Suprapubic skin (tissue), 4 donors: Measurements from ENCODE around the gene INS. TPM values are rescaled to one million over a fixed set of nuclear protein-coding genes. Genes with fewer than 3 reads are reported as not detected.

Source experiments
- DNase-seq, 2 donors: peaks; one replicate each; pipeline ENCODE4 v3.0.0-alpha.2; 2019; ENCODE audit warnings: low spot score in 2 of 2
- H3K27ac ChIP-seq: fragments of 200-600 bp; sonication (generic); one replicate; pipeline ENCODE4 v1.5.1; 2019
- H3K27me3 ChIP-seq: fragments of 200-600 bp; sonication (generic); one replicate; pipeline ENCODE4 v1.5.1; 2019
- H3K36me3 ChIP-seq: fragments of 200-600 bp; sonication (generic); one replicate; pipeline ENCODE4 v1.5.1; 2019
- H3K4me1 ChIP-seq: fragments of 200-600 bp; sonication (generic); one replicate; pipeline ENCODE4 v1.5.1; 2019
- H3K4me3 ChIP-seq: fragments of 200-600 bp; sonication (generic); one replicate; pipeline ENCODE4 v1.5.1; 2019; ENCODE audit warnings: mild to moderate bottlenecking
- H3K9me3 ChIP-seq: fragments of 200-600 bp; sonication (generic); one replicate; pipeline ENCODE4 v1.5.1; 2019
- CTCF ChIP-seq, 2 donors: fragments of 200-600 bp in 1 of 2; fragments of 450-650 bp in 1 of 2; sonication (generic) in 1 of 2; IDR thresholded peaks; one replicate each; pipeline ENCODE4 v1.5.1; 2016 to 2019; ENCODE audit warnings: antibody characterized with exemption in 2 of 2, mild to moderate bottlenecking in 1 of 2, moderate library complexity in 1 of 2
- EP300 ChIP-seq: sonication (generic); formaldehyde crosslinking; IDR thresholded peaks from one replicate; pipeline ENCODE4 v1.6.1; 2017; ENCODE audit warnings: antibody characterized with exemption
- POLR2A ChIP-seq, 2 donors: fragments of 450-650 bp; IDR thresholded peaks; one replicate each; pipeline ENCODE4 v1.6.1; 2017; ENCODE audit warnings: antibody characterized with exemption in 2 of 2, mild to moderate bottlenecking in 2 of 2, moderate library complexity in 2 of 2
- POLR2AphosphoS5 ChIP-seq, 3 donors: sonication (generic); formaldehyde crosslinking; IDR thresholded peaks; one replicate each; pipeline ENCODE4 v1.6.1; 2017; ENCODE audit warnings: antibody characterized with exemption in 3 of 3
- WGBS: methylation state at CpG from one replicate; pipeline ENCODE4 v1.1.5; 2018; 5-methylcytosine and 5-hydroxymethylcytosine counted together
- total RNA-seq, 4 donors: library from RNA; depleted of rRNA; stranded (reverse); fragments of >200 nt; gene quantifications; one replicate each; pipeline ENCODE4 v1.1.0, GENCODE V29; 2016

The INS gene
- not detected for total RNA-seq

GRCh38 chr11:2160736-2161259 lies at the start of gene INS:
Gene INS (minus strand): TSS chr11:2161209. CDS start chr11:2160971, 238 bp downstream.
- 91% methylated on average over 6 of the region's 13 CpGs for WGBS
- Histone ChIP-seq H3K36me3 (no peaks in the 10 kb centered on the region), H3K27me3 (peaks cover 83% of the 10 kb centered on the region), H3K9me3 (no peaks in the 10 kb centered on the region), H3K27ac (no peak within 1 kb of the TSS), H3K4me3 (no peak within 1 kb of the TSS), H3K4me1 (peaks cover under 1% of the 10 kb centered on the region)
- no peak for DNase-seq
- no peak for TF ChIP-seq EP300
- TF ChIP-seq POLR2AphosphoS5 (IDR thresholded peaks at IDR 0.05) = no peak
- TF ChIP-seq CTCF (IDR thresholded peaks at IDR 0.05) = no peak
- no peak for TF ChIP-seq POLR2A (IDR thresholded peaks at IDR 0.05)

GRCh38 chr11:2210366-2211112 lies 49.5 kb upstream of the INS start:
- TF ChIP-seq POLR2A (IDR thresholded peaks at IDR 0.05) (no peak), POLR2AphosphoS5 (IDR thresholded peaks at IDR 0.05) (no peak), EP300 (no peak), CTCF (IDR thresholded peaks at IDR 0.05) (no peak)
- no peaks in the 10 kb centered on the region for H3K9me3 ChIP-seq
- H3K27ac ChIP-seq = no peak overlapping the region
- DNase-seq = peak in 1 of 2 donors; percentile 61
- H3K4me3 ChIP-seq = no peak overlapping the region
- H3K27me3 ChIP-seq = peaks cover 21% of the 10 kb centered on the region
- H3K36me3 ChIP-seq = no peaks in the 10 kb centered on the region
- H3K4me1 ChIP-seq = peaks cover 15% of the 10 kb centered on the region
- WGBS = 82% methylated on average over 12 of the region's 16 CpGs

- DNase-seq = peak in 1 of 2 donors; percentile 49
- Histone ChIP-seq H3K36me3 (no peaks in the 10 kb centered on the region), H3K27me3 (peaks cover 21% of the 10 kb centered on the region), H3K27ac (no peak overlapping the region), H3K9me3 (no peaks in the 10 kb centered on the region), H3K4me1 (peaks cover 15% of the 10 kb centered on the region), H3K4me3 (no peak overlapping the region)
- TF ChIP-seq CTCF (IDR thresholded peaks at IDR 0.05) (no peak), POLR2A (IDR thresholded peaks at IDR 0.05) (no peak), EP300 (no peak), POLR2AphosphoS5 (IDR thresholded peaks at IDR 0.05) (no peak)
- 93% methylated on average over 5 of the region's 12 CpGs for WGBS
Observed at GRCh38 chr11:2209900-2210321, 48.9 kb upstream of the INS start.

GRCh38 chr11:2209370-2209801 lies 48.4 kb upstream of the INS start:
- peak in 1 of 2 donors; percentile 44 for DNase-seq
- H3K27ac ChIP-seq = no peak overlapping the region
- H3K4me3 ChIP-seq = no peak overlapping the region
- H3K4me1 ChIP-seq = peaks cover 15% of the 10 kb centered on the region
- WGBS = 89% methylated on average over 10 of the region's 11 CpGs
- H3K9me3 ChIP-seq = no peaks in the 10 kb centered on the region
- no peaks in the 10 kb centered on the region for H3K36me3 ChIP-seq
- peaks cover 18% of the 10 kb centered on the region for H3K27me3 ChIP-seq
- TF ChIP-seq CTCF (IDR thresholded peaks at IDR 0.05) (no peak), POLR2AphosphoS5 (IDR thresholded peaks at IDR 0.05) (no peak), POLR2A (IDR thresholded peaks at IDR 0.05) (no peak), EP300 (no peak)

GRCh38 chr11:2208691-2209369 lies 47.8 kb upstream of the INS start:
- 73% methylated on average over 13 of the region's 24 CpGs for WGBS
- Histone ChIP-seq H3K36me3 (no peaks in the 10 kb centered on the region), H3K27me3 (peaks cover 17% of the 10 kb centered on the region), H3K27ac (no peak overlapping the region), H3K9me3 (no peaks in the 10 kb centered on the region), H3K4me3 (no peak overlapping the region), H3K4me1 (peaks cover 21% of the 10 kb centered on the region)
- TF ChIP-seq POLR2AphosphoS5 (IDR thresholded peaks at IDR 0.05) (no peak), CTCF (IDR thresholded peaks at IDR 0.05) (no peak), POLR2A (IDR thresholded peaks at IDR 0.05) (no peak)
- DNase-seq = peak; percentile 54 to 78
